Germinal center (tissue), 1 donor: ENCODE results near the gene TGM4.
"Not testable (repeated sequence)": the region's sequence is repeated elsewhere in the genome, so short reads cannot be mapped to it uniquely, and the experiment has no call there.

Experiments used
- DNase-seq: peaks from one replicate; pipeline ENCODE4 v3.0.0; 2012; ENCODE audit warnings: mixed read lengths, low spot score

TGM4 gene

GRCh38 chr3:44915702-44916438 is 41.5 kb downstream of the TGM4 start:
- DNase-seq = no peak

GRCh38 chr3:44918087-44918486 is 43.7 kb downstream of the TGM4 start:
- no peak for DNase-seq

- no peak for DNase-seq
These were observed 44.2 kb downstream of the TGM4 start for GRCh38 chr3:44918581-44918980.

GRCh38 chr3:44920081-44920480 is 45.7 kb downstream of the TGM4 start:
- no peak for DNase-seq

GRCh38 chr3:44923632-44924456 is 49.4 kb downstream of the TGM4 start:
- no peak for DNase-seq

GRCh38 chr3:44924457-44925084 is 50.2 kb downstream of the TGM4 start:
- no peak for DNase-seq

GRCh38 chr3:44926172-44926571 is 51.8 kb downstream of the TGM4 start:
- no peak for DNase-seq

- DNase-seq = no peak
These were observed 52.5 kb downstream of the TGM4 start for GRCh38 chr3:44926921-44927320.

GRCh38 chr3:44927371-44927770 is 53.0 kb downstream of the TGM4 start:
- no peak for DNase-seq

- DNase-seq = no peak
These were observed 55.4 kb downstream of the TGM4 start for GRCh38 chr3:44929782-44930181.

- DNase-seq = no peak
These were observed 56.5 kb downstream of the TGM4 start for GRCh38 chr3:44930911-44931310.

GRCh38 chr3:44931791-44932190 is 57.4 kb downstream of the TGM4 start:
- DNase-seq = no peak

- DNase-seq = no peak
These were observed 57.9 kb downstream of the TGM4 start for GRCh38 chr3:44932271-44932670.

GRCh38 chr3:44932986-44933944 is 58.9 kb downstream of the TGM4 start:
- no peak for DNase-seq

GRCh38 chr3:44939581-44940036 is 65.2 kb downstream of the TGM4 start:
- DNase-seq = no peak

- DNase-seq = no peak
These were observed 68.0 kb downstream of the TGM4 start for GRCh38 chr3:44942202-44942921.

GRCh38 chr3:44948239-44948638 is 73.8 kb downstream of the TGM4 start:
- DNase-seq = no peak

GRCh38 chr3:44949770-44950169 is 75.4 kb downstream of the TGM4 start:
- not testable (repeated sequence) for DNase-seq

- no peak for DNase-seq
These were observed 75.9 kb downstream of the TGM4 start for GRCh38 chr3:44950275-44950734.

GRCh38 chr3:44952689-44953088 is 78.3 kb downstream of the TGM4 start:
- DNase-seq = no peak

GRCh38 chr3:44954304-44954703 is 79.9 kb downstream of the TGM4 start:
- no peak for DNase-seq
